Measurements from ENCODE around the gene STH.

STH gene

DNA sequence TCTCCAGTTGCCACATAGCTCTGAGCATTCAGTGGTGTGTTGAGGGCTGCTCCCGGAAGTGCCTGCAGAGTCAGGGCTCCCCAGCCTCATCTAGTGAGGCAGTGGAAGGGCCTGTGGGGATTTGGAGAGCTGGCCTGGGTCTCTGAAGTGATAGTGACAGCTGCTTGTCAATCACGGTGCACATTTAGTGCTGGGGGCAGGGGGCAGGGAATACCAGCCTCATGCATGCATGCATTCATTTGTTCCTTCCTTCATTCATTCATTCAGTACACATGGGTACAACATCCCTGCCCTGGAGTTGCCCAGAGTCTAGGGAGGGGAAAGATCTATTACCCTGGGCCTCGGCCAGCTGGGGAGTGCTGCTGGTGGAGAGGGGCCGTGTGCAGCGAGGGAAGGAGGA, 11.3 kb upstream of the STH start:
- DNase-seq (ENCODE audit: low spot score), result no peak
- TF ChIP-seq CTCF (IDR thresholded peaks at IDR 0.05; ENCODE audit: extremely low read depth, missing control alignments), result no peak

DNA sequence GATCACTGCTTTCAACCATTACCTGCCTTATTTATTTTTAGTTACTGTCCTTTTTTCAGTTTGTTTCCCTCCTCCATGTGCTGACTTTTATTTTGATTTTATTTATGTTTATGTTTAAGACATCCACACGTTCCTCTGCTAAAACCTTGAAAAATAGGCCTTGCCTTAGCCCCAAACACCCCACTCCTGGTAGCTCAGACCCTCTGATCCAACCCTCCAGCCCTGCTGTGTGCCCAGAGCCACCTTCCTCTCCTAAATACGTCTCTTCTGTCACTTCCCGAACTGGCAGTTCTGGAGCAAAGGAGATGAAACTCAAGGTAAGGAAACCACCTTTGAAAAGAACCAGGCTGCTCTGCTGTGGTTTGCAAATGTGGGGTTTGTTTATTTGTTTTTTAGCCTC, 9.3 kb upstream of the STH start:
- no peak for DNase-seq (ENCODE audit: low spot score)
- no peak for TF ChIP-seq CTCF (IDR thresholded peaks at IDR 0.05; ENCODE audit: extremely low read depth, missing control alignments)

DNA sequence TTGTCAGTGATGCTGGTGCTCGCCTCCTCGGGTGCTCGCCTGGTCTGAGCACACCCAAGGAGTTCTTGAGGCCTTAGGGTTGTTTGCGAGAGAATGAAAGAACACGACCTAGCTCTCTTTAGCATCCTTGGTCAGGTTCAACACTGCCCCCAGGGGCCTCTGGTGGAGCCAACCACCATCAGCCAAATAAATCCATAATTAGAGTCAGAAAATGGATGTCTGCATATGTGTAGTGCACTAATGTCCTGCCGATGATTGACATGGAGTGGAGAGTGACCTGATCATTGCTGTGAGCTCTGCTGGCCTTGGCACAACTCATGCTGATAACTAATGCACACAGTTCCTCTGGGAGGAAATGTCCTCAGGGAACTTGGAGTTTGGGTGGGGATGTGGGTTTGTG, 8.2 kb upstream of the STH start:
- no peak for TF ChIP-seq CTCF (IDR thresholded peaks at IDR 0.05; ENCODE audit: extremely low read depth, missing control alignments)
- no peak for DNase-seq (ENCODE audit: low spot score)

- TF ChIP-seq CTCF (IDR thresholded peaks at IDR 0.05; ENCODE audit: extremely low read depth, missing control alignments), result no peak
- DNase-seq (ENCODE audit: low spot score), result no peak
Observed at GRCh38 chr17:45991341-45991740, 7.7 kb upstream of the STH start.

GRCh38 chr17:45992175-45992574, 6.9 kb upstream of the STH start:
- no peak for DNase-seq (ENCODE audit: low spot score)
- TF ChIP-seq CTCF (IDR thresholded peaks at IDR 0.05; ENCODE audit: extremely low read depth, missing control alignments), result no peak

DNA sequence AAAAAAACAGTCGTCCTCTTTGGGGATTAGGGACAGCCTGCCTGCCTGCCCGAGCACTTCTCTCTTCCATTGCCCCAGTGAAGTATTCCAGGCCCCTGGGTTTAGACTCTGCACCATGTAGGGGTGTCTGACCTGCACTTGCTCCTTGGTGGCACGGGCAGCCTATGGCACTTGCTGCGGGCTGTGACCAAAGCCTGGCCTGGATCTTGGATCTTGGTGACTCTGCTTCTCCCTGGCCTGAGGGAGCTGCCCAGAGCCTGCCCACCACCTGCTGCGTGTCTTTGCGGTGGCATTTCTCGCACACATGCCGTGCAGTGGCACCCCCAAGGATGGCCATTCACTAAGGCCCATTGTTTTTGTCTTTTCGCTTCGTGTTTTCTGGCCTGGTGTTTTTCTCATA, 6.1 kb upstream of the STH start:
- TF ChIP-seq CTCF (IDR thresholded peaks at IDR 0.05; ENCODE audit: extremely low read depth, missing control alignments), result no peak
- no peak for DNase-seq (ENCODE audit: low spot score)

GRCh38 chr17:45993962-45994627, 5.0 kb upstream of the STH start:
- TF ChIP-seq CTCF (IDR thresholded peaks at IDR 0.05; ENCODE audit: extremely low read depth, missing control alignments), result no peak
- DNase-seq (ENCODE audit: low spot score), result no peak
